ENCODE measurements around the gene MACROD2. TPM values are rescaled to one million over a fixed set of nuclear protein-coding genes. Genes with fewer than 3 reads are reported as not detected.

Gene MACROD2
- polyA plus RNA-seq, 1 donor from 2014 or later, result 23.2 TPM

GRCh38 chr20:14568701-14569100 is 573.4 kb downstream of the MACROD2 start:
- Histone ChIP-seq H4K20me1 (ENCODE audit: insufficient read depth) (no peaks in the 10 kb centered on the region), H3K4me2 (ENCODE audit: low read length) (no peak overlapping the region), H3K9ac (ENCODE audit: low read length) (no peak overlapping the region), H3K27ac (ENCODE audit: low read length) (no peak overlapping the region), H3K27me3 (ENCODE audit: insufficient read depth, low read depth, low read length) (no peaks in the 10 kb centered on the region), H3K79me2 (replicated peaks; ENCODE audit: insufficient read depth, low read length) (no peaks in the 10 kb centered on the region), H2AFZ (ENCODE audit: low read depth, low read length) (no peak overlapping the region), H3F3A (ENCODE audit: insufficient read depth, low read length, poor library complexity, severe bottlenecking) (no peaks in the 10 kb centered on the region), H3K9me2 (ENCODE audit: insufficient read depth, low read length) (no peaks in the 10 kb centered on the region), H3K9me3 (ENCODE audit: low read length) (no peaks in the 10 kb centered on the region), H3K36me3 (ENCODE audit: insufficient read depth, low read length) (no peaks in the 10 kb centered on the region), H3K4me3 (ENCODE audit: low read length) (no peak overlapping the region)
- TF ChIP-seq, protein P1, sequence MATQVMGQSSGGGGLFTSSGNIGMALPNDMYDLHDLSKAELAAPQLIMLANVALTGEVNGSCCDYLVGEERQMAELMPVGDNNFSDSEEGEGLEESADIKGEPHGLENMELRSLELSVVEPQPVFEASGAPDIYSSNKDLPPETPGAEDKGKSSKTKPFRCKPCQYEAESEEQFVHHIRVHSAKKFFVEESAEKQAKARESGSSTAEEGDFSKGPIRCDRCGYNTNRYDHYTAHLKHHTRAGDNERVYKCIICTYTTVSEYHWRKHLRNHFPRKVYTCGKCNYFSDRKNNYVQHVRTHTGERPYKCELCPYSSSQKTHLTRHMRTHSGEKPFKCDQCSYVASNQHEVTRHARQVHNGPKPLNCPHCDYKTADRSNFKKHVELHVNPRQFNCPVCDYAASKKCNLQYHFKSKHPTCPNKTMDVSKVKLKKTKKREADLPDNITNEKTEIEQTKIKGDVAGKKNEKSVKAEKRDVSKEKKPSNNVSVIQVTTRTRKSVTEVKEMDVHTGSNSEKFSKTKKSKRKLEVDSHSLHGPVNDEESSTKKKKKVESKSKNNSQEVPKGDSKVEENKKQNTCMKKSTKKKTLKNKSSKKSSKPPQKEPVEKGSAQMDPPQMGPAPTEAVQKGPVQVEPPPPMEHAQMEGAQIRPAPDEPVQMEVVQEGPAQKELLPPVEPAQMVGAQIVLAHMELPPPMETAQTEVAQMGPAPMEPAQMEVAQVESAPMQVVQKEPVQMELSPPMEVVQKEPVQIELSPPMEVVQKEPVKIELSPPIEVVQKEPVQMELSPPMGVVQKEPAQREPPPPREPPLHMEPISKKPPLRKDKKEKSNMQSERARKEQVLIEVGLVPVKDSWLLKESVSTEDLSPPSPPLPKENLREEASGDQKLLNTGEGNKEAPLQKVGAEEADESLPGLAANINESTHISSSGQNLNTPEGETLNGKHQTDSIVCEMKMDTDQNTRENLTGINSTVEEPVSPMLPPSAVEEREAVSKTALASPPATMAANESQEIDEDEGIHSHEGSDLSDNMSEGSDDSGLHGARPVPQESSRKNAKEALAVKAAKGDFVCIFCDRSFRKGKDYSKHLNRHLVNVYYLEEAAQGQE (IDR thresholded peaks at IDR 0.05; ENCODE audit: borderline replicate concordance), result no peak
- no peak for TF ChIP-seq SMC3 (conservative IDR thresholded peaks at IDR 0.05; ENCODE audit: poor library complexity)
- TF ChIP-seq POLR2AphosphoS5 (IDR thresholded peaks at IDR 0.05), result no peak
- TF ChIP-seq, protein P2, sequence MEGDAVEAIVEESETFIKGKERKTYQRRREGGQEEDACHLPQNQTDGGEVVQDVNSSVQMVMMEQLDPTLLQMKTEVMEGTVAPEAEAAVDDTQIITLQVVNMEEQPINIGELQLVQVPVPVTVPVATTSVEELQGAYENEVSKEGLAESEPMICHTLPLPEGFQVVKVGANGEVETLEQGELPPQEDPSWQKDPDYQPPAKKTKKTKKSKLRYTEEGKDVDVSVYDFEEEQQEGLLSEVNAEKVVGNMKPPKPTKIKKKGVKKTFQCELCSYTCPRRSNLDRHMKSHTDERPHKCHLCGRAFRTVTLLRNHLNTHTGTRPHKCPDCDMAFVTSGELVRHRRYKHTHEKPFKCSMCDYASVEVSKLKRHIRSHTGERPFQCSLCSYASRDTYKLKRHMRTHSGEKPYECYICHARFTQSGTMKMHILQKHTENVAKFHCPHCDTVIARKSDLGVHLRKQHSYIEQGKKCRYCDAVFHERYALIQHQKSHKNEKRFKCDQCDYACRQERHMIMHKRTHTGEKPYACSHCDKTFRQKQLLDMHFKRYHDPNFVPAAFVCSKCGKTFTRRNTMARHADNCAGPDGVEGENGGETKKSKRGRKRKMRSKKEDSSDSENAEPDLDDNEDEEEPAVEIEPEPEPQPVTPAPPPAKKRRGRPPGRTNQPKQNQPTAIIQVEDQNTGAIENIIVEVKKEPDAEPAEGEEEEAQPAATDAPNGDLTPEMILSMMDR (IDR thresholded peaks at IDR 0.05; ENCODE audit: poor library complexity, severe bottlenecking), result no peak
- no peak for TF ChIP-seq TAF1 (IDR thresholded peaks at IDR 0.05; ENCODE audit: low read depth)
- TF ChIP-seq EZH2 (IDR thresholded peaks at IDR 0.05; ENCODE audit: borderline replicate concordance, insufficient read depth, low read length, poor library complexity, severe bottlenecking), result no peak
- TF ChIP-seq RAD21 (conservative IDR thresholded peaks at IDR 0.05), result no peak
- TF ChIP-seq EP300 (conservative IDR thresholded peaks at IDR 0.05; ENCODE audit: poor library complexity, severe bottlenecking), result no peak
- TF ChIP-seq MXI1 (conservative IDR thresholded peaks at IDR 0.05; ENCODE audit: poor library complexity, severe bottlenecking), result no peak

DNA sequence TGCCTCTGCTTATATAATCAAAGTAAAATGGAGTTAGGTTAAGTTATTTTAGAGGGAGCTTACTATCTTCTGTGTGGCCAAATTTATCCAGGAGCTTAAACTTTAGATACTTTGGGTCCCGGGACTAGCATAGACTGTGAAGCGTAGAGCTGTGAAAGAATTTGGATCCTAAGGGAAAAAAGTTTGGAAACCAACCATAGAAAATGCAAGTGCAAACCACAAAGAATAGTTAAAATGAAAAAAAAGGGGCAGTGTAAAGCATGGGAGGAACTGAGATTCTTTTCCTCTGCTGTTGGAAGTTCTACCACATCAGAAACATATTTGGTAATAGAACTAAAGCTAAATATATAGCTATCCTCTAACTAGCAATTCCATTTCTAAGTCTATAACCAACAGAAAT is 574.3 kb downstream of the MACROD2 start:
- H3K9me3 ChIP-seq (ENCODE audit: low read length), result no peaks in the 10 kb centered on the region
- TF ChIP-seq RAD21 (conservative IDR thresholded peaks at IDR 0.05) (no peak), POLR2AphosphoS5 (IDR thresholded peaks at IDR 0.05) (no peak), MXI1 (conservative IDR thresholded peaks at IDR 0.05; ENCODE audit: poor library complexity, severe bottlenecking) (no peak), EP300 (conservative IDR thresholded peaks at IDR 0.05; ENCODE audit: poor library complexity, severe bottlenecking) (no peak), TAF1 (IDR thresholded peaks at IDR 0.05; ENCODE audit: low read depth) (no peak), EZH2 (IDR thresholded peaks at IDR 0.05; ENCODE audit: borderline replicate concordance, insufficient read depth, low read length, poor library complexity, severe bottlenecking) (no peak), SMC3 (conservative IDR thresholded peaks at IDR 0.05; ENCODE audit: poor library complexity) (no peak)
- TF ChIP-seq, protein P1 (IDR thresholded peaks at IDR 0.05; ENCODE audit: borderline replicate concordance), result no peak
- TF ChIP-seq, protein P2 (IDR thresholded peaks at IDR 0.05; ENCODE audit: poor library complexity, severe bottlenecking), result no peak
- no peaks in the 10 kb centered on the region for H3K27me3 ChIP-seq (ENCODE audit: insufficient read depth, low read depth, low read length)
- no peak overlapping the region for H3K9ac ChIP-seq (ENCODE audit: low read length)
- no peaks in the 10 kb centered on the region for H3F3A ChIP-seq (ENCODE audit: insufficient read depth, low read length, poor library complexity, severe bottlenecking)
- H3K4me2 ChIP-seq (ENCODE audit: low read length), result no peak overlapping the region
- H3K79me2 ChIP-seq (replicated peaks; ENCODE audit: insufficient read depth, low read length), result no peaks in the 10 kb centered on the region
- no peak overlapping the region for H3K27ac ChIP-seq (ENCODE audit: low read length)
- no peaks in the 10 kb centered on the region for H3K9me2 ChIP-seq (ENCODE audit: insufficient read depth, low read length)
- no peak overlapping the region for H3K4me3 ChIP-seq (ENCODE audit: low read length)
- H3K36me3 ChIP-seq (ENCODE audit: insufficient read depth, low read length), result no peaks in the 10 kb centered on the region
- no peaks in the 10 kb centered on the region for H4K20me1 ChIP-seq (ENCODE audit: insufficient read depth)
- no peak overlapping the region for H2AFZ ChIP-seq (ENCODE audit: low read depth, low read length)
